ENCODE results near the gene CHST15.

DNA sequence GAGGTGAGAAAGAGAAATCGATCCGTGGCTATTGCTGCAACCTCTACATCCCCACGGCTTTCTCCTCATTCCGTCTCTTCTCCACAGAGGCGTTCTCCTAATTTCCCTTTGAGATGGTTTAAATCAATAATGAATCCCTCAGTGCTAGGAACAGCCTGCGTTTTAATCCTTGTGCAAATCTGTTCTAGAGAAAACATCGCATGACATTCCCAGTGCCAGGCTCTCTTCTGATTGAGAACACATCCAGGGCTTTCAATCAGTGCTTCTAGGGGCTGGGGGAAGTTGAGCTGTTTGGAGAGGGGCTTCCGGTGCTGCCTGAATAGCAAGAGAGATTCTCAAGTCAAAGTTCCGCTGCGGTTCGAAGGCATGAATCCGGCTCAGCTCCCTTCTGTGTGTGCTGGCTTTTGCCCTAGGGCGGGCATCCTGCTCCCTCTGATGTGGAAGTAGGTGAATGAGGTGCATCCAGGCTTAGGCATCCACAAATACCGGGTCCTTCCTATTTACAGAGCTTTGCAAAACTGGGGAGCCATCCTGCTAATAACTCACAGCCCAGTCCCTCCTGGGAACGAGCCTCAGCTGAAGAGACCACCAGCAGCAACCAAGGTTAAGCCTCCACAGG, 62.8 kb downstream of the CHST15 start:
- TF ChIP-seq, protein P1, sequence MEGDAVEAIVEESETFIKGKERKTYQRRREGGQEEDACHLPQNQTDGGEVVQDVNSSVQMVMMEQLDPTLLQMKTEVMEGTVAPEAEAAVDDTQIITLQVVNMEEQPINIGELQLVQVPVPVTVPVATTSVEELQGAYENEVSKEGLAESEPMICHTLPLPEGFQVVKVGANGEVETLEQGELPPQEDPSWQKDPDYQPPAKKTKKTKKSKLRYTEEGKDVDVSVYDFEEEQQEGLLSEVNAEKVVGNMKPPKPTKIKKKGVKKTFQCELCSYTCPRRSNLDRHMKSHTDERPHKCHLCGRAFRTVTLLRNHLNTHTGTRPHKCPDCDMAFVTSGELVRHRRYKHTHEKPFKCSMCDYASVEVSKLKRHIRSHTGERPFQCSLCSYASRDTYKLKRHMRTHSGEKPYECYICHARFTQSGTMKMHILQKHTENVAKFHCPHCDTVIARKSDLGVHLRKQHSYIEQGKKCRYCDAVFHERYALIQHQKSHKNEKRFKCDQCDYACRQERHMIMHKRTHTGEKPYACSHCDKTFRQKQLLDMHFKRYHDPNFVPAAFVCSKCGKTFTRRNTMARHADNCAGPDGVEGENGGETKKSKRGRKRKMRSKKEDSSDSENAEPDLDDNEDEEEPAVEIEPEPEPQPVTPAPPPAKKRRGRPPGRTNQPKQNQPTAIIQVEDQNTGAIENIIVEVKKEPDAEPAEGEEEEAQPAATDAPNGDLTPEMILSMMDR (IDR thresholded peaks at IDR 0.05; ENCODE audit: insufficient read depth, low read length): no peak
- TF ChIP-seq REST (IDR thresholded peaks at IDR 0.05; ENCODE audit: insufficient replicate concordance, low read depth) (no peak), POLR2AphosphoS5 (IDR thresholded peaks at IDR 0.05; ENCODE audit: low read depth) (no peak)
